ENCODE data around the gene ENKUR.
"Not testable (repeated sequence)": the region's sequence is repeated elsewhere in the genome, so short reads cannot be mapped to it uniquely, and the experiment has no call there.

The ENKUR gene

GRCh38 chr10:25023278-25023677 is 7.3 kb upstream of the ENKUR start:
- DNase-seq (ENCODE audit: low spot score): no peak

- DNase-seq (ENCODE audit: low spot score): no peak
Observed at GRCh38 chr10:25018703-25019102, 2.7 kb upstream of the ENKUR start.

GRCh38 chr10:25017661-25018060 is 1.7 kb upstream of the ENKUR start:
- DNase-seq (ENCODE audit: low spot score): no peak

- peak; percentile 19 for DNase-seq (ENCODE audit: low spot score)
Observed at GRCh38 chr10:25017154-25017590, 1.2 kb upstream of the ENKUR start.

- peak; percentile 95 for DNase-seq (ENCODE audit: low spot score)
Observed at GRCh38 chr10:25016376-25017153, 607 bp upstream of the ENKUR start, which contains the start of gene THNSL1. TSS of gene THNSL1 (plus strand) at chr10:25016612. CDS start at chr10:25023224, 6,612 bp downstream.

- DNase-seq (ENCODE audit: low spot score): no peak
Observed at GRCh38 chr10:25014579-25014978, 1.4 kb downstream of the ENKUR start.

- DNase-seq (ENCODE audit: low spot score): not testable (repeated sequence)
Observed at GRCh38 chr10:25011591-25011990, 4.4 kb downstream of the ENKUR start.

GRCh38 chr10:24998044-24998443 is 17.9 kb downstream of the ENKUR start:
- DNase-seq (ENCODE audit: low spot score): no peak

- no peak for DNase-seq (ENCODE audit: low spot score)
Observed at GRCh38 chr10:24995072-24995471, 20.9 kb downstream of the ENKUR start.

- DNase-seq (ENCODE audit: low spot score): no peak
Observed at GRCh38 chr10:24993237-24993958, 22.6 kb downstream of the ENKUR start.

GRCh38 chr10:24992512-24993133 is 23.3 kb downstream of the ENKUR start:
- DNase-seq (ENCODE audit: low spot score): no peak

GRCh38 chr10:24991298-24991697 is 24.7 kb downstream of the ENKUR start:
- DNase-seq (ENCODE audit: low spot score): no peak

GRCh38 chr10:24989867-24990266 is 26.1 kb downstream of the ENKUR start:
- no peak for DNase-seq (ENCODE audit: low spot score)

GRCh38 chr10:24988831-24989640 is 26.9 kb downstream of the ENKUR start:
- DNase-seq (ENCODE audit: low spot score): no peak

- no peak for DNase-seq (ENCODE audit: low spot score)
Observed at GRCh38 chr10:24984906-24985305, 31.1 kb downstream of the ENKUR start.

- DNase-seq (ENCODE audit: low spot score): no peak
Observed at GRCh38 chr10:24983946-24984345, 32.0 kb downstream of the ENKUR start.

GRCh38 chr10:24983130-24983529 is 32.8 kb downstream of the ENKUR start:
- no peak for DNase-seq (ENCODE audit: low spot score)

GRCh38 chr10:24982319-24983112 is 33.4 kb downstream of the ENKUR start:
- DNase-seq (ENCODE audit: low spot score): no peak

- no peak for DNase-seq (ENCODE audit: low spot score)
Observed at GRCh38 chr10:24981161-24981710, 34.7 kb downstream of the ENKUR start.

GRCh38 chr10:24979685-24980084 is 36.3 kb downstream of the ENKUR start:
- no peak for DNase-seq (ENCODE audit: low spot score)

GRCh38 chr10:24974976-24975375 is 41.0 kb downstream of the ENKUR start:
- peak; percentile 35 for DNase-seq (ENCODE audit: low spot score)

All from HuH-7 (cell line).